NT2/D1 (cell line): ENCODE data around the gene ADGRF4.

Experiments
- SUZ12 ChIP-seq: IDR thresholded peaks from 2 replicates; pipeline ENCODE4 v1.6.1; 2011; ENCODE audit not compliant: insufficient read length, insufficient read depth; ENCODE audit errors: extremely low read depth
- YY1 ChIP-seq: IDR thresholded peaks from 2 replicates; pipeline ENCODE4 v1.6.1; 2011; ENCODE audit not compliant: insufficient read length, insufficient read depth
- ZNF274 ChIP-seq: IDR thresholded peaks from 2 replicates; pipeline ENCODE4 v1.6.1; 2011; ENCODE audit warnings: mild to moderate bottlenecking, low read depth, low read length

DNA sequence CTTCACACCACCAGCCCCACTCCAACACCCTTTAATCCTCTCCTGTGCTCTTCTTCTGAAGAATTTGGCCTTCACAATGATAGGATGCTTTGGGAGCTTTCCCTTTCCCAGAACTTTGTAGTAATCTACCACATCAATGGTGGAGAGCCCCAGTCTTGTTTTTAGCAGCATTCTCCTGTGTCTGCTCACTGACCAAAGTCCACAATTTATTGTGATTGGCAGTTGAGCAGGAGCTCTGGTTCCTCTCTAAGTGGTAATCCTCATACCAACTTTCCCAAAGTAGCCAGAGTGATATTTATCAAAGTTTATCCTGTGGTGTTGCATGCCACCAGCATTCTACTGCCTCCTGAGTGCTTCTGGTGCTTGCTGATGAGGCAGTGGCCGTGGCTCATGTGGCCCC is 54.4 kb downstream of the ADGRF4 start:
- TF ChIP-seq YY1 (no peak), SUZ12 (no peak), ZNF274 (no peak)
